ENCODE data around the gene C19orf67. TPM values are rescaled to one million over a fixed set of nuclear protein-coding genes. Genes with fewer than 3 reads are reported as not detected.

Gene C19orf67
- total and polyA plus RNA-seq, 2 of the 13 experiments (the other 11 are each of a cell fraction or from before 2014, with no cell fraction given) = 0.11 to 0.32 TPM

DNA sequence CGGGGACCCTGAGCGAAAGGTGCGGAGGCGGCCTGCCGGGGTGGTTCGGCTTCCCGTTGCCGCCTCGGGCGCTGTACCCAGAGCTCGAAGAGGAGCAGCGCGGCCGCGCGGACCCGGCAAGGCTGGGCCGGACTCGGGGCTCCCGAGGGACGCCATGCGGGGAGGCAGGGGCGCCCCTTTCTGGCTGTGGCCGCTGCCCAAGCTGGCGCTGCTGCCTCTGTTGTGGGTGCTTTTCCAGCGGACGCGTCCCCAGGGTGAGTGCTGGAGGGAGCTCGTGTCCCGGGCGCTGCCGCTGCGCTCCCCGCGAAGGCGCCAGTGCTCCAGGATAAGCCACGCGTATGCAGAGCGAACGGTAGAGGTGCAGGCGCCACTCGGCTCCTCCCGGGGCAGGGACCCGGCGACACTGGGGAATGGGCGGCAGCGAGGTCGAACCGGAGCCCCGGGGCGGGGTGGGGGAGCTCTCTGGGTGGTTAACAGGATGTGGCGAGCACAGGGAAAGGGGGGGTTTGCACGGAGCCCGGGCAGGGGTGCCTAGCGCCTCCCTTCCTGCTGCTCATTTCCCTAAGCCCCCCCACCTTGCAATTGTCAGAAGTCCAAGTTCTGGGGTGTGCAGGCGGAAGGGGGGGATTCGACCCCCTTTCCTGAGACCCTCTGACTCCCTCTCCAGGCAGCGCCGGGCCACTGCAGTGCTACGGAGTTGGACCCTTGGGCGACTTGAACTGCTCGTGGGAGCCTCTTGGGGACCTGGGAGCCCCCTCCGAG, 53.7 kb downstream of the C19orf67 start, which contains the start of gene IL27RA (continued):
- TF ChIP-seq, protein P1, sequence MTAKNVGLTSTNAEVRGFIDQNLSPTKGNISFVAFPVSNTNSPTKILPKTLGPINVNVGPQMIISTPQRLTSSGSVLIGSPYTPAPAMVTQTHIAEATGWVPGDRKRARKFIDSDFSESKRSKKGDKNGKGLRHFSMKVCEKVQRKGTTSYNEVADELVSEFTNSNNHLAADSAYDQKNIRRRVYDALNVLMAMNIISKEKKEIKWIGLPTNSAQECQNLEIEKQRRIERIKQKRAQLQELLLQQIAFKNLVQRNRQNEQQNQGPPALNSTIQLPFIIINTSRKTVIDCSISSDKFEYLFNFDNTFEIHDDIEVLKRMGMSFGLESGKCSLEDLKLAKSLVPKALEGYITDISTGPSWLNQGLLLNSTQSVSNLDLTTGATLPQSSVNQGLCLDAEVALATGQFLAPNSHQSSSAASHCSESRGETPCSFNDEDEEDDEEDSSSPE (CRISPR knock-in tag; IDR thresholded peaks at IDR 0.05) = peak; percentile 65; the same call in 1 of the 2 replicates
- TF ChIP-seq HNF4G (IDR thresholded peaks at IDR 0.05; ENCODE audit: borderline replicate concordance, low read depth, low read length) = no peak
- TF ChIP-seq HNF4G (CRISPR knock-in tag; IDR thresholded peaks at IDR 0.05; ENCODE audit: borderline replicate concordance, low read depth) = no peak
- no peak for TF ChIP-seq NCOA5 (CRISPR knock-in tag; IDR thresholded peaks at IDR 0.05)
- TF ChIP-seq SOX5 (CRISPR knock-in tag; IDR thresholded peaks at IDR 0.05; ENCODE audit: borderline replicate concordance) = no peak
- TF ChIP-seq NFE2 (CRISPR knock-in tag; IDR thresholded peaks at IDR 0.05) = no peak
- TF ChIP-seq, protein P2, sequence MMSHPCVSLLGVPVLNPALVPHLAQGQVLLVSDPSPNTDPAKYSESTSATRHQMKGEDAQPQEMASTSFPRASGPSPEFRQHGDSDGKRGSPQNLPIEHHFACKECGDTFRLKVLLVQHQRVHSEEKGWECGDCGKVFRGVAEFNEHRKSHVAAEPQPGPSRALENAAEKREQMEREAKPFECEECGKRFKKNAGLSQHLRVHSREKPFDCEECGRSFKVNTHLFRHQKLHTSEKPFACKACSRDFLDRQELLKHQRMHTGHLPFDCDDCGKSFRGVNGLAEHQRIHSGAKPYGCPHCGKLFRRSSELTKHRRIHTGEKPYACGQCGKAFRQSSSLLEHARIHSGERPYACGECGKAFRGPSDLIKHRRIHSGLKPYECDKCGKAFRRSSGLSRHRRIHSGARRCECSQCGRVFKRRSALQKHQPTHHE (CRISPR knock-in tag; IDR thresholded peaks at IDR 0.05; ENCODE audit: borderline replicate concordance) = peak; percentile 46; the same call in 1 of the 2 replicates
- TF ChIP-seq ZBTB38 (CRISPR knock-in tag; IDR thresholded peaks at IDR 0.05) = peak; percentile 64; the same call in 1 of the 2 replicates
- 0 out of 2 replicates have a peak, but pooled peaks have one; percentile 47 for TF ChIP-seq TOPORS (CRISPR knock-in tag; IDR thresholded peaks at IDR 0.05)
- TF ChIP-seq SOX13 (IDR thresholded peaks at IDR 0.05) = no peak
- TF ChIP-seq SOX13 (CRISPR knock-in tag; conservative IDR thresholded peaks at IDR 0.05 in 1 of 2, IDR thresholded peaks at IDR 0.05 in 1 of 2) = no peak; a peak in 1 of 4 replicates
- TF ChIP-seq YEATS4 (CRISPR knock-in tag; IDR thresholded peaks at IDR 0.05; ENCODE audit: borderline replicate concordance) = peak; percentile 58; the same call in 1 of the 2 replicates
- no peak for TF ChIP-seq MEIS1 (CRISPR knock-in tag; IDR thresholded peaks at IDR 0.05; ENCODE audit: borderline replicate concordance)
- TF ChIP-seq, protein P3, sequence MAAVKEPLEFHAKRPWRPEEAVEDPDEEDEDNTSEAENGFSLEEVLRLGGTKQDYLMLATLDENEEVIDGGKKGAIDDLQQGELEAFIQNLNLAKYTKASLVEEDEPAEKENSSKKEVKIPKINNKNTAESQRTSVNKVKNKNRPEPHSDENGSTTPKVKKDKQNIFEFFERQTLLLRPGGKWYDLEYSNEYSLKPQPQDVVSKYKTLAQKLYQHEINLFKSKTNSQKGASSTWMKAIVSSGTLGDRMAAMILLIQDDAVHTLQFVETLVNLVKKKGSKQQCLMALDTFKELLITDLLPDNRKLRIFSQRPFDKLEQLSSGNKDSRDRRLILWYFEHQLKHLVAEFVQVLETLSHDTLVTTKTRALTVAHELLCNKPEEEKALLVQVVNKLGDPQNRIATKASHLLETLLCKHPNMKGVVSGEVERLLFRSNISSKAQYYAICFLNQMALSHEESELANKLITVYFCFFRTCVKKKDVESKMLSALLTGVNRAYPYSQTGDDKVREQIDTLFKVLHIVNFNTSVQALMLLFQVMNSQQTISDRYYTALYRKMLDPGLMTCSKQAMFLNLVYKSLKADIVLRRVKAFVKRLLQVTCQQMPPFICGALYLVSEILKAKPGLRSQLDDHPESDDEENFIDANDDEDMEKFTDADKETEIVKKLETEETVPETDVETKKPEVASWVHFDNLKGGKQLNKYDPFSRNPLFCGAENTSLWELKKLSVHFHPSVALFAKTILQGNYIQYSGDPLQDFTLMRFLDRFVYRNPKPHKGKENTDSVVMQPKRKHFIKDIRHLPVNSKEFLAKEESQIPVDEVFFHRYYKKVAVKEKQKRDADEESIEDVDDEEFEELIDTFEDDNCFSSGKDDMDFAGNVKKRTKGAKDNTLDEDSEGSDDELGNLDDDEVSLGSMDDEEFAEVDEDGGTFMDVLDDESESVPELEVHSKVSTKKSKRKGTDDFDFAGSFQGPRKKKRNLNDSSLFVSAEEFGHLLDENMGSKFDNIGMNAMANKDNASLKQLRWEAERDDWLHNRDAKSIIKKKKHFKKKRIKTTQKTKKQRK (IDR thresholded peaks at IDR 0.05; ENCODE audit: low read length) = no peak
- TF ChIP-seq ZNF776 (CRISPR knock-in tag; IDR thresholded peaks at IDR 0.05) = peak; percentile 83
- TF ChIP-seq, protein P4, sequence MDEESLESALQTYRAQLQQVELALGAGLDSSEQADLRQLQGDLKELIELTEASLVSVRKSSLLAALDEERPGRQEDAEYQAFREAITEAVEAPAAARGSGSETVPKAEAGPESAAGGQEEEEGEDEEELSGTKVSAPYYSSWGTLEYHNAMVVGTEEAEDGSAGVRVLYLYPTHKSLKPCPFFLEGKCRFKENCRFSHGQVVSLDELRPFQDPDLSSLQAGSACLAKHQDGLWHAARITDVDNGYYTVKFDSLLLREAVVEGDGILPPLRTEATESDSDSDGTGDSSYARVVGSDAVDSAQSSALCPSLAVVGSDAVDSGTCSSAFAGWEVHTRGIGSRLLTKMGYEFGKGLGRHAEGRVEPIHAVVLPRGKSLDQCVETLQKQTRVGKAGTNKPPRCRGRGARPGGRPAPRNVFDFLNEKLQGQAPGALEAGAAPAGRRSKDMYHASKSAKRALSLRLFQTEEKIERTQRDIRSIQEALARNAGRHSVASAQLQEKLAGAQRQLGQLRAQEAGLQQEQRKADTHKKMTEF (CRISPR knock-in tag; IDR thresholded peaks at IDR 0.05) = no peak; the same call in 1 of the 2 replicates
- 0 out of 2 replicates have a peak, but pooled peaks have one; percentile 23 for TF ChIP-seq ZNF788 (CRISPR knock-in tag; IDR thresholded peaks at IDR 0.05; ENCODE audit: borderline replicate concordance)
- TF ChIP-seq ZNF839 (CRISPR knock-in tag; IDR thresholded peaks at IDR 0.05; ENCODE audit: borderline replicate concordance) = no peak
- TF ChIP-seq, protein P5, sequence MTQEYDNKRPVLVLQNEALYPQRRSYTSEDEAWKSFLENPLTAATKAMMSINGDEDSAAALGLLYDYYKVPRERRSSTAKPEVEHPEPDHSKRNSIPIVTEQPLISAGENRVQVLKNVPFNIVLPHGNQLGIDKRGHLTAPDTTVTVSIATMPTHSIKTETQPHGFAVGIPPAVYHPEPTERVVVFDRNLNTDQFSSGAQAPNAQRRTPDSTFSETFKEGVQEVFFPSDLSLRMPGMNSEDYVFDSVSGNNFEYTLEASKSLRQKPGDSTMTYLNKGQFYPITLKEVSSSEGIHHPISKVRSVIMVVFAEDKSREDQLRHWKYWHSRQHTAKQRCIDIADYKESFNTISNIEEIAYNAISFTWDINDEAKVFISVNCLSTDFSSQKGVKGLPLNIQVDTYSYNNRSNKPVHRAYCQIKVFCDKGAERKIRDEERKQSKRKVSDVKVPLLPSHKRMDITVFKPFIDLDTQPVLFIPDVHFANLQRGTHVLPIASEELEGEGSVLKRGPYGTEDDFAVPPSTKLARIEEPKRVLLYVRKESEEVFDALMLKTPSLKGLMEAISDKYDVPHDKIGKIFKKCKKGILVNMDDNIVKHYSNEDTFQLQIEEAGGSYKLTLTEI (CRISPR knock-in tag; conservative IDR thresholded peaks at IDR 0.05) = no peak
- 0 out of 2 replicates have a peak, but pooled peaks have one; percentile 30 for TF ChIP-seq NR2C2 (CRISPR knock-in tag; IDR thresholded peaks at IDR 0.05; ENCODE audit: borderline replicate concordance)
